SK-N-MC (cell line): Measurements from ENCODE around the gene TTC38.

Experiments used
- DNase-seq: peaks from one replicate; pipeline ENCODE4 v3.0.0-alpha.2; 2011; ENCODE audit warnings: low read depth, low spot score
- H3K27ac ChIP-seq: fragments of 200-600 bp; sonication (generic); 2 replicates; pipeline ENCODE4 v1.5.1; 2016; ENCODE audit warnings: mixed run types
- H3K36me3 ChIP-seq: fragments of 200-600 bp; sonication (generic); 2 replicates; pipeline ENCODE4 v1.6.1; 2017; ENCODE audit warnings: antibody characterized with exemption, low read length, mixed read lengths; ENCODE audit not compliant: insufficient read depth
- H3K4me3 ChIP-seq: fragments of 200-600 bp; sonication (generic); 2 replicates; pipeline ENCODE4 v1.5.1; 2016
- H3K9ac ChIP-seq: fragments of 200-600 bp; sonication (generic); 2 replicates; pipeline ENCODE4 v1.8.0; 2017; ENCODE audit warnings: mixed run types, mixed read lengths; ENCODE audit not compliant: insufficient read length
- H3K9me3 ChIP-seq: fragments of 200-600 bp; sonication (generic); 2 replicates; pipeline ENCODE4 v1.6.1; 2017; ENCODE audit warnings: low read depth, mild to moderate bottlenecking, antibody characterized with exemption, low read length, moderate library complexity, mixed read lengths
- EZH2 ChIP-seq: fragments of 200-600 bp; sonication (generic); IDR thresholded peaks from one replicate; pipeline ENCODE4 v1.6.1; 2017; ENCODE audit warnings: antibody characterized with exemption
- FOXP2 ChIP-seq: optimal IDR thresholded peaks from 2 replicates; pipeline ENCODE3; 2011; ENCODE audit warnings: mild to moderate bottlenecking, moderate library complexity; ENCODE audit not compliant: insufficient read depth; ENCODE audit errors: extremely low read length, control extremely low read depth
- POLR2AphosphoS5 ChIP-seq: IDR thresholded peaks from 2 replicates; pipeline ENCODE4 v1.6.1; 2012; ENCODE audit warnings: mild to moderate bottlenecking, low read depth, low read length, borderline replicate concordance

TTC38 gene

DNA sequence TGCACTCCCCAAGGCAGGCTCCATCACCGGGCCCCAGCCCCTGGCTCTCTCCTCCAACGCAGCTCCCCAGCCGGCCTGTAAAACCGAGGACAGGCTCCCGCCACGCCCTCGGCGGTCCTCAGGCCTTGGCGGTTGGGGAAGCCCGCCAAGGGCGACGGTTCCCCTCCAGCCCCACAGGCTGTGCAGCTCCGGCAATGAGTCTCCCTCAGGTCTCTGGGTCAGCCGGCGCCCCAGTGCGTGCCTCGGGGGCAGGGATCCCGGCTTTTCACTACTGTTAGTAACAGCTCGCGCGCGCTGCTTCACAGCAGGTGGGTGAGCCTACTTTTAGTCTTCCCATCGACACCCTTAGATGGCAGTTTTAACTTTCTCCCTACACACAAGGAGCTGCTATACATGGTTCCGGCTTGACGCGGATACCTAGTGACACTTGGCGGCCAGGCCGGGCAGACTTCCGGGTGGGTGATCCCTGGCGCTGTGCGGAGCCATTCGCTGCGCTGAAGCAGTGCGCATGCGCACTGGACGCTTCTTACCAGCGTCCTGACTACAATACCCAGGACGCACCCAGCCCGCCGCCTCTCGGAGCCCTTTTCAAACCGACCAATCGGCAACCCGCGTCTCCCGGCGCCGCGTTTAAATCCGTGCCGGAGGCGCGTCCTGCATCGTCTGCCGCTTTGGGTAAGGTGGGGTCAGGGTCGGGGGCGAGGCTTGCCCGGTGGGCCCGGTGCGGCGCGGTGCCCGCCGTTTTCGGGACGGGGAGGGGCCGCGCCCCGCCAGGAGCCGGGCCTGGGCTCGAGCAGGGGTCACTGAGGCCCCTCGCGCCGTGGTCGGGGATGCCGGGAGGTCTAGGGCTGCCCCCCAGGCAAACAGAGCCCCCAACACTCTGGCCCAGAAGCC, 28.7 kb downstream of the TTC38 start, which contains the start of gene GTSE1:
Gene GTSE1, plus strand, starts transcription at position 614 of the 894 bp plus-strand sequence. CDS start 531 bp downstream, outside the sequence.
- H3K4me3 ChIP-seq = peak within 1 kb of the TSS; percentile 96
- H3K27ac ChIP-seq = peak within 1 kb of the TSS; percentile 75
- H3K9me3 ChIP-seq = no peaks in the 10 kb centered on the region
- peak within 1 kb of the TSS; percentile 78 for H3K9ac ChIP-seq
- TF ChIP-seq POLR2AphosphoS5 = peak; percentile 77
- TF ChIP-seq EZH2 = no peak
- peak; percentile 43 for TF ChIP-seq FOXP2
- DNase-seq = peak; percentile 73
- peaks cover 29% of the 10 kb centered on the region for H3K36me3 ChIP-seq

DNA sequence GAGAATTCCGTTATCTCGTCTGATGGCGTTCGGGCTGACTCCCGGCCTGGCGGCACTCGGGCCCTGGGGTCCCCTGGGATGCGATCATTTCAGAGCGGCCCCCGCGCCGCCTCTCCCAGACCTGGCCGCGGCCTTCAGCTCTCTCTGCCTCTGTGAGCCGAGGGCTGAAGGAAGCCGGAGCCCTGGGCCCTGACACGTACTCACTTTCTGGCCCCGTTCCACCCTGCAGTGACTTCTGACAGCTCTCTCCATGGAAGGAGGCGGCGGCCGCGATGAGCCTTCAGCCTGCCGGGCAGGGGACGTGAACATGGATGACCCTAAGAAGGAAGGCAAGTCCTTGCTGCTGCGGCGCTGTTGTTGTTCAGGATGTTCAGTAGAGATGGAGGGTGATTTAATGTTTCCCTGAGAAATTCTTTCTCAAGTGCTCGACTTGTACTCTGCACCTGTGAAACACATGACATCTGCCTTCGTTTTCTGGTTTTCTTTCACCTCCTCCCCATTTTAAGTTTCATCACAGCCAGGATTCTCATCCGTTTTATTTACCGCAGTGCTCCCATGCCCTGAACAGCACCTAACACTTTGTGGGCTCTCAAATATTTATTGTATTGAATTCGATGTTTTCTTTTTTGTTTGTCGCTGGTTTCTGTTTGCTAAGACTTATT, 29.5 kb downstream of the TTC38 start:
- Histone ChIP-seq H3K27ac (no peak overlapping the region), H3K36me3 (peaks cover 33% of the 10 kb centered on the region), H3K9ac (peak overlapping the region; percentile 73), H3K9me3 (no peaks in the 10 kb centered on the region), H3K4me3 (peak overlapping the region; percentile 96)
- TF ChIP-seq FOXP2 = no peak
- TF ChIP-seq POLR2AphosphoS5 = no peak
- no peak for TF ChIP-seq EZH2
- DNase-seq = no peak

DNA sequence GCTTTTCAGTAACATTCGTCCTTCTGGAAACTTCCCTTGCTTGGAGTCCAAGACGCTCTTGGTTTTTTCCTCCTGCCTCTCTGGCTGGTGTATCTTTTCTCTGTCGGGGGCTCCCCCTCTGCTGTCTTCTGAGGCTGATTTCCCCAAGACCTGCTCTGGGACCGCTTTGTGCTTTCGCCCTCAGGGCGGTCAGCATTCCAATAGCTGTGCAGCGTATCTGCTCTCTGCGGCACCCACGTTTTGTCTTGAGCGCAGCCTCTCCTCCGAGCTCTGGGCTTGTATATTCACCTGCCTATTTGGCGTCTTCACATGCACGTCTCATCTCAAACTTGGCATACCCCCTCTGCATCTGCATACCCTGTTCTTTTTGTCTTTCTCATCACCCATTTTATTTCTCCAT, 31.3 kb downstream of the TTC38 start:
- Histone ChIP-seq H3K4me3 (peak overlapping the region; percentile 24; the same call in 1 of the 2 replicates), H3K27ac (no peak overlapping the region), H3K9ac (peak overlapping the region; percentile 37), H3K9me3 (no peaks in the 10 kb centered on the region), H3K36me3 (peaks cover 48% of the 10 kb centered on the region)
- no peak for DNase-seq
- TF ChIP-seq POLR2AphosphoS5 (no peak), EZH2 (no peak), FOXP2 (no peak)

DNA sequence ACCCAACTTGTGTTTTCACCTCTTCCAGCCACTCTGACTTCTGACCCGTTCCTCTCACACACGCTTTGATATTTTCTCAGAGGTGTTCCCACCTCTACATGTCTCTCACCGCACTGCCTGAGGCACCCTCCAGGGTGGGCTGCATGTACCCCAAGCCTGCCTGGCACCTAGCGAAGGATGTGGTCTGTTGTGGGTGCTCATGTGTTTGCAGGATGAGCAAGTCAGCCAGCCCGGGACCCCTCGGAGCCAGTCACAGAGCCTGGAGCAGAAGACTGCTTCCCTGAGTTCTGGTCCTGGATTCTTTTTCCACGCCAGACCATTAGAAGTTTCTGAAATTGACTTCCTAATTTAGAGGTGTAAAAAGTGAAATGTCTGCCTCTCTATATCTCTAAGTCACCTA, 32.7 kb downstream of the TTC38 start:
- no peak for TF ChIP-seq FOXP2
- TF ChIP-seq POLR2AphosphoS5 = no peak
- Histone ChIP-seq H3K4me3 (no peak overlapping the region), H3K9ac (no peak overlapping the region), H3K27ac (no peak overlapping the region), H3K36me3 (peaks cover 60% of the 10 kb centered on the region), H3K9me3 (no peaks in the 10 kb centered on the region)
- no peak for DNase-seq

DNA sequence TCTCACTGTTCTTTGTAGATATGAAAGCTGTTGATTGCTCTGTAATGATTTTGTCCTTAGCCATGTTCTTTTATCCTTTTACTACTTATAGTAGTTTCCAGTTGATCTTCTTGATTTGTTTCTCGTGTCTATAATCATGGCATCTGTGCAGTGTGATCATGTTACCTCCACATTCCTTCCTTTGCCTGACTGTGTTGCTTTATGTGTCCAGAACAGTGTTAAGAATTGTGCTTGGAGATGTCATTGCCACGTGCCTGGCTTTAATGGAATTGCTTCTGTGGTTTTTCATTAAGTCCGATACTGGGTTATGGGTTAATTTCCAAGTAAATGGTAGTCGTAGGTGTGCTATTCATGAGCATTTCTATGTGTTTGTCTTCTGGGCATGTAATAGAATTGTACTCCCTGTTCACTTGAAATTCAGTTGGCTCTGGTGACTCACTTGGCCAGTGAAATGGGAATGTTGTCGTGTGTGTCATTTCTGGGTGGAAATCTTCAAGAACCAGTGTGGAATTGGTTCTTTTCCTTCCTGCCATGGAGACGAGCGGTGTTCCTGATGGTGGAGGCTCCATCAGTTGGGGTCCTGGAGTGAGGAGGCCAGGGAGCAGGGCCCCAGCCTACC, 35.6 kb downstream of the TTC38 start:
- TF ChIP-seq POLR2AphosphoS5 = no peak
- no peak for TF ChIP-seq EZH2
- no peak for TF ChIP-seq FOXP2
- no peak overlapping the region for H3K9ac ChIP-seq
- no peak for DNase-seq
- no peaks in the 10 kb centered on the region for H3K9me3 ChIP-seq
- no peak overlapping the region for H3K27ac ChIP-seq
- no peak overlapping the region for H3K4me3 ChIP-seq
- H3K36me3 ChIP-seq = peaks cover 62% of the 10 kb centered on the region

DNA sequence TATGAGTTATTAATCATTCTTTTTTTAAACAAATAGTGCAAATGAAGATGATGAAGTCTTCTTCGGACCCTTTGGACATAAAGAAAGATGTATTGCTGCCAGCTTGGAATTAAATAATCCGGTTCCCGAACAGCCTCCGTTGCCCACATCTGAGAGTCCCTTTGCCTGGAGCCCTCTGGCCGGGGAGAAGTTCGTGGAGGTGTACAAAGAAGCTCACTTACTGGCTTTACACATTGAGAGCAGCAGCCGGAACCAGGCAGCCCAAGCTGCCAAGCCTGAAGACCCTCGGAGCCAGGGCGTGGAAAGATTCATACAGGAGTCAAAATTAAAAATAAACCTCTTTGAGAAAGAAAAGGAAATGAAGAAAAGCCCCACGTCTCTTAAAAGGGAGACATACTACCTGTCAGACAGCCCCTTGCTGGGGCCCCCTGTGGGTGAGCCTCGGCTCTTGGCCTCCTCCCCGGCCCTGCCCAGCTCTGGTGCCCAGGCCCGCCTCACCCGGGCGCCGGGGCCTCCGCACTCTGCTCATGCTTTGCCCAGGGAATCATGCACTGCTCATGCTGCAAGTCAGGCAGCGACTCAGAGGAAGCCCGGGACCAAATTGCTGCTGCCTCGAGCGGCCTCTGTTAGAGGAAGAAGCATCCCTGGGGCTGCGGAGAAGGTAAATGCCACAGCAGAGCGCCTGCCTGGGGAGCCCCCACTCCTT, 40.6 kb downstream of the TTC38 start:
- no peak overlapping the region for H3K4me3 ChIP-seq
- H3K9ac ChIP-seq = no peak overlapping the region
- no peak for DNase-seq
- TF ChIP-seq POLR2AphosphoS5 (no peak), FOXP2 (no peak), EZH2 (no peak)
- H3K36me3 ChIP-seq = peaks cover 59% of the 10 kb centered on the region
- no peaks in the 10 kb centered on the region for H3K9me3 ChIP-seq
- H3K27ac ChIP-seq = peak overlapping the region; percentile 25; the same call in 1 of the 2 replicates

DNA sequence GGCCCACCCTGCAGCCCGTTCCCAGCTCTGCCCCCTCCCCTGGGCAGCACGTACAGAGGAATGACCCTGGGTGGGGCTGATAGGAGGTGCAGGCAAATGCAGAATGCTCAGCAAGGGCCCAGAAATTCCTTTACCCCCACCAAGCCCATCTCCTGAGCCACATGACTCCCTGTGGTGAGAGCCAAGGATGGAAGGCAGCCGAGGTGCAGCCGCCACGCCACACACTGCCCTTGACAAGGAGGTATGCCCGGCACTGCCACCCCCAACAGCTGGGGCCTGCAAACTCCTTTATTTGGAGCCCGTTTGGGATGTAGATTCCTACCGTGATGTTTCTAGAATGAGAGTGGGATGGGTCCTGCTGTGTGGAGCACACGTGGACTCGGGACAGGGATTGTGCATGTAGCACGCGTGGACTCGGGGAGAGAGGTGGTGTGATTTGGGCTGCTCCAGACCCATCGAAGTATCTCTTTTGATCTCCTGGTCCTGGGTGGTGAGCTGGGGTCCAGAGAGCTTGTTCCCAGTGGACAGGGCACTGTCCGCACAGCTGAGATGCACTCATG, 41.8 kb downstream of the TTC38 start:
- no peak for TF ChIP-seq FOXP2
- TF ChIP-seq POLR2AphosphoS5 = no peak

More for the DNA sequence above, 41.8 kb downstream of the TTC38 start:
- no peak overlapping the region for H3K4me3 ChIP-seq
- no peaks in the 10 kb centered on the region for H3K9me3 ChIP-seq
- H3K27ac ChIP-seq = no peak overlapping the region
- H3K36me3 ChIP-seq = peaks cover 57% of the 10 kb centered on the region
- H3K9ac ChIP-seq = no peak overlapping the region
- no peak for DNase-seq
